ENCODE measurements around the gene SLC30A9. TPM values are rescaled to one million over a fixed set of nuclear protein-coding genes. Genes with fewer than 3 reads are reported as not detected.

The SLC30A9 gene
- polyA plus RNA-seq, 1 experiment, result 37.9 TPM

DNA sequence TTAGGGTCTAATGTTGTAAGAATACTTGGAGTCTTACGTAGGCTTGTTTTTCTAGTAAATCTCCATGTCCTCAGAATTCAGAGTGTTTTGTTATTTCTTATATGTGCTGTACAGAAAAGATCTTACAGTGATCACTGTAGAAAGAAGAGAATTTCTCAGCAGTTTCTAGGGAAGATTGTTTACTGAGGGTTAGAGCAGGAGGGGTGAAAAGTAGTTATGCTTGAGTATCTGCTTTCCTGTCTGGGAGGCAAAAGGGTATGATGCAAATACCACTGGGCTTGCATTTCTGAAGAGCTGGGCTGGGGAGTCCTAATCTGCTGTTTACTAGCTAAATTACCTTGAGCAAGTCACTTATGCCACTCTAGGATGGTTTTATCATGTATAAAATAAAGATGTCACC lies 84.0 kb downstream of the SLC30A9 start:
- no peaks in the 10 kb centered on the region for H3K27me3 ChIP-seq (ENCODE audit: control insufficient read depth, insufficient read depth, low read length)
- no peak for DNase-seq (ENCODE audit: low read depth)
- TF ChIP-seq, protein P1, sequence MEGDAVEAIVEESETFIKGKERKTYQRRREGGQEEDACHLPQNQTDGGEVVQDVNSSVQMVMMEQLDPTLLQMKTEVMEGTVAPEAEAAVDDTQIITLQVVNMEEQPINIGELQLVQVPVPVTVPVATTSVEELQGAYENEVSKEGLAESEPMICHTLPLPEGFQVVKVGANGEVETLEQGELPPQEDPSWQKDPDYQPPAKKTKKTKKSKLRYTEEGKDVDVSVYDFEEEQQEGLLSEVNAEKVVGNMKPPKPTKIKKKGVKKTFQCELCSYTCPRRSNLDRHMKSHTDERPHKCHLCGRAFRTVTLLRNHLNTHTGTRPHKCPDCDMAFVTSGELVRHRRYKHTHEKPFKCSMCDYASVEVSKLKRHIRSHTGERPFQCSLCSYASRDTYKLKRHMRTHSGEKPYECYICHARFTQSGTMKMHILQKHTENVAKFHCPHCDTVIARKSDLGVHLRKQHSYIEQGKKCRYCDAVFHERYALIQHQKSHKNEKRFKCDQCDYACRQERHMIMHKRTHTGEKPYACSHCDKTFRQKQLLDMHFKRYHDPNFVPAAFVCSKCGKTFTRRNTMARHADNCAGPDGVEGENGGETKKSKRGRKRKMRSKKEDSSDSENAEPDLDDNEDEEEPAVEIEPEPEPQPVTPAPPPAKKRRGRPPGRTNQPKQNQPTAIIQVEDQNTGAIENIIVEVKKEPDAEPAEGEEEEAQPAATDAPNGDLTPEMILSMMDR (IDR thresholded peaks at IDR 0.05; ENCODE audit: insufficient read depth, low read depth, low read length), result no peak
- no peak overlapping the region for H3K4me3 ChIP-seq (ENCODE audit: low read depth, low read length)
- POLR2A ChIA-PET, result no interaction called here
- H3K36me3 ChIP-seq (ENCODE audit: control insufficient read depth, insufficient read depth, low read length), result peaks cover 1% of the 10 kb centered on the region; the same call in 1 of the 2 replicates
- CTCF ChIA-PET, result interaction anchor here (0.8 kb wide), 1 partner anchor 14 kb away, joined by 3 read pairs; no protein-coding TSS in a partner anchor

DNA sequence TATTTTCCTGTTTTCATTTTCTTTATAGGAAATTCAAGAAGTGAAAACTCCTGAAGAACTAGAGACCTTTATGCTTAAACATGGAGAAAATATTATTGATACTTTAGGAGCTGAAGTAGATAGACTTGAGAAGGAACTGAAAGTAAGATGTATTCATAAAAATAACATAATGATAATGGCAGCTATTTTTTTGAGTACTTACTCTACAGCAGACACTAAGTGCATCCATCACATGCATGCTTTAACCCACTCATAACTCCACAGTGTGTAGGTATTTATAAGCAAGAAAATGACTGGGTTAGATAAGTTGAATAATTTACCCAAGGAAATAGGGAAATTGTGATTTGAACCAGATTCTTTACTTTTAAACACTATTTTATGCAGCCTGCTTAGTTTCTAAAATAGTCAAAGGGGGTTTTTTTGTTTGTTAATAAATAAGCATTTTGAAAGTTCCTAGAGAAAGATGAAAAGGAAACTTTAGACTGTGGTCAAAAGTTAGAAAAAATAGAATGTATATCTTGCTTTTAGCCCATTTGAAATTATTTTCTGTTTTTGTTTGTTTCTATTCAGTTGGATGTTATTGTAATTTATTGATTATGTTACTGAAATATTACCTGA lies 88.0 kb downstream of the SLC30A9 start:
- ChIA-PET POLR2A (no interaction called here), CTCF (no interaction called here)
- no peak for DNase-seq (ENCODE audit: low read depth)
- H3K4me3 ChIP-seq (ENCODE audit: low read depth, low read length), result no peak overlapping the region
- no peaks in the 10 kb centered on the region for H3K27me3 ChIP-seq (ENCODE audit: control insufficient read depth, insufficient read depth, low read length)
- no peaks in the 10 kb centered on the region for H3K36me3 ChIP-seq (ENCODE audit: control insufficient read depth, insufficient read depth, low read length)
- TF ChIP-seq, protein P1 (IDR thresholded peaks at IDR 0.05; ENCODE audit: insufficient read depth, low read depth, low read length), result no peak

DNA sequence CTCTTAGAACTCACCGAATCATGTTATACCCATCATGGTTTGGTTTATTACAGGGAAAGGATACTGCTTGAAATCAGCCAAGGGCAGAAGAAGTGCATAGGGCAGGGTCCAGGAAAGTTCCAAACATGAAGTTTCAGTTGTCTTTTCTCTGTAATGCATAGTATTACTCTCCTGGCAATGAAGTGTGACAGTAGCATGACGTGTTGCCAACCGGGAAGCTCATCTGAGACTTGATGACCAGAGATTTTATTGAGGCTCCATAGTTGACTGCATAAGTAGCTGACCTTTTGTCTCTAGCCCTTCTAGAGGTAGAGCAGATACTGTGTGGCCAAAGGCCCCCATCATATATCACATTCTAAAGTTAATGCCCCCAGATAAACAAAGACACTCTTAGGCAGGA lies 90.0 kb downstream of the SLC30A9 start:
- H3K36me3 ChIP-seq (ENCODE audit: control insufficient read depth, insufficient read depth, low read length), result no peaks in the 10 kb centered on the region
- DNase-seq (ENCODE audit: low read depth), result no peak
- TF ChIP-seq, protein P1 (IDR thresholded peaks at IDR 0.05; ENCODE audit: insufficient read depth, low read depth, low read length), result no peak
- CTCF ChIA-PET, result no interaction called here
- H3K27me3 ChIP-seq (ENCODE audit: control insufficient read depth, insufficient read depth, low read length), result no peaks in the 10 kb centered on the region
- H3K4me3 ChIP-seq (ENCODE audit: low read depth, low read length), result no peak overlapping the region
- POLR2A ChIA-PET, result no interaction called here

DNA sequence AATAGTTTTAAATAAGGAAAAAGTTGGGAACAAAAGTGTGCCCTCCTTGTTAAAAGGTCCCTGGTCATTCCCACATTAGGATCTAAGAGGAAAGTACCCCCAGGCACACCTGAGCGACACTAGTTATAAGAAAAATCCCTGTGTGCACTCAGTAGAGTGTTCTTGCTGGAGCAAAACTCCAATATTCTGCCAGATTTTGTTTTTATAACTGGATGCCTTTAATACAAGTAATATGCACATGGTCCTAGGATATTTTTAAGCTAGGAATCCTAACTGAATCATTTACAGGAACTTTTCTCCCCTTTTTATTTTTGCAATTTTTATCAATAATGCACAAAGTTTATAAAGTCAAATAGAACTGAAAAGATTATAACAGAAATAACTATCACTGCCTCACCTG lies 93.5 kb downstream of the SLC30A9 start:
- no peaks in the 10 kb centered on the region for H3K27me3 ChIP-seq (ENCODE audit: control insufficient read depth, insufficient read depth, low read length)
- ChIA-PET POLR2A (no interaction called here), CTCF (no interaction called here)
- H3K36me3 ChIP-seq (ENCODE audit: control insufficient read depth, insufficient read depth, low read length), result no peaks in the 10 kb centered on the region
- H3K4me3 ChIP-seq (ENCODE audit: low read depth, low read length), result no peak overlapping the region
- DNase-seq (ENCODE audit: low read depth), result no peak
- TF ChIP-seq, protein P1 (IDR thresholded peaks at IDR 0.05; ENCODE audit: insufficient read depth, low read depth, low read length), result no peak

DNA sequence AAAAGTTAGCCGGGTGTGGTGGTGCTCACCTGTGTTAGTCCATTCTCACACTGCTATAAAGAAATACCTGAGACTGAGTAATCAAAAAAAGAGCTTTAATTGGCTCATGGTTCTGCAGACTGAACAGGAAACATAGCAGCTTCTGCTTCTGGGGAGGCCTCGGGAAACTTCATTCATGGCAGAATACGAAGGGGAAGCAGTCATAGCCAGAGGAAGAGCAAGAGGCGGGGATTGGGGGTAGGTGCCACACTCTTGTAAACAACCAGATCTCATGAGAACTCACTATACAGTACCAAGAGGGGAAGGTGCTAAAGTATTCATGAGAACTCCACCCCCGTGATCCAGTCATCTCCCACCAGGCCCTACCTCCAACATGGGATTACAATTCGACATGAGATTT lies 98.1 kb downstream of the SLC30A9 start:
- DNase-seq (ENCODE audit: low read depth), result no peak
- TF ChIP-seq, protein P1 (IDR thresholded peaks at IDR 0.05; ENCODE audit: insufficient read depth, low read depth, low read length), result no peak
- no peaks in the 10 kb centered on the region for H3K36me3 ChIP-seq (ENCODE audit: control insufficient read depth, insufficient read depth, low read length)
- no peaks in the 10 kb centered on the region for H3K27me3 ChIP-seq (ENCODE audit: control insufficient read depth, insufficient read depth, low read length)
- ChIA-PET CTCF (interaction anchor here (0.6 kb wide), 1 partner anchor 480 kb away, joined by 3 read pairs; no protein-coding TSS in a partner anchor), POLR2A (no interaction called here)
- H3K4me3 ChIP-seq (ENCODE audit: low read depth, low read length), result no peak overlapping the region

Measured in BJ (cell line).